Measurements from ENCODE around the gene BAAT.
"Not testable (repeated sequence)": the region's sequence is repeated elsewhere in the genome, so short reads cannot be mapped to it uniquely, and the experiment has no call there.

DNA sequence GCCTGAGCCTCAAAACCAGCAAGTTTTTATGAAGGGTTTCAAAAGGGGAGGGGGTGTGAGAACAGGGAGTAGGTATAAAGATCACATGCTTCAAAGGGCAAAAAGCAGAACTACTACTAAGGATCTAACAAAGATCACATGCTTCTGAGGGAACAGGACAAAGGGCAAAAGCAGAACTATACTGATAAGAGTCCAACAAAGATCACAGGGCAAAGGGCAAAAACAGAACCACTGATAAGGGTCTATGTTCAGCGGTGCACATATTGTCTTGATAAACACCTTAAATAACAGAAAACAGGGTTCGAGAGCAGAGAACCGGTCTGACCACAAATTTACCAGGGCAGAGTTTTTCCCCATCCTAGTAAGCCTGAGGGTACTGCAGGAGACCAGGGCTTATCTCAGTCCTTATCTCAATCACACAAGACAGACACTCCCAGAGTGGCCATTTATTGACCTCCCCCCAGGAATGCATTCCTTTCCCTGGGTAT lies 57.3 kb downstream of the BAAT start:
- TF ChIP-seq, protein P1, sequence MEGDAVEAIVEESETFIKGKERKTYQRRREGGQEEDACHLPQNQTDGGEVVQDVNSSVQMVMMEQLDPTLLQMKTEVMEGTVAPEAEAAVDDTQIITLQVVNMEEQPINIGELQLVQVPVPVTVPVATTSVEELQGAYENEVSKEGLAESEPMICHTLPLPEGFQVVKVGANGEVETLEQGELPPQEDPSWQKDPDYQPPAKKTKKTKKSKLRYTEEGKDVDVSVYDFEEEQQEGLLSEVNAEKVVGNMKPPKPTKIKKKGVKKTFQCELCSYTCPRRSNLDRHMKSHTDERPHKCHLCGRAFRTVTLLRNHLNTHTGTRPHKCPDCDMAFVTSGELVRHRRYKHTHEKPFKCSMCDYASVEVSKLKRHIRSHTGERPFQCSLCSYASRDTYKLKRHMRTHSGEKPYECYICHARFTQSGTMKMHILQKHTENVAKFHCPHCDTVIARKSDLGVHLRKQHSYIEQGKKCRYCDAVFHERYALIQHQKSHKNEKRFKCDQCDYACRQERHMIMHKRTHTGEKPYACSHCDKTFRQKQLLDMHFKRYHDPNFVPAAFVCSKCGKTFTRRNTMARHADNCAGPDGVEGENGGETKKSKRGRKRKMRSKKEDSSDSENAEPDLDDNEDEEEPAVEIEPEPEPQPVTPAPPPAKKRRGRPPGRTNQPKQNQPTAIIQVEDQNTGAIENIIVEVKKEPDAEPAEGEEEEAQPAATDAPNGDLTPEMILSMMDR (IDR thresholded peaks at IDR 0.05), result not testable (repeated sequence)
- not testable (repeated sequence) for TF ChIP-seq POLR2A (IDR thresholded peaks at IDR 0.05)
